Kidney (tissue), 14 donors: ENCODE results near the gene AFG1L. TPM values are rescaled to one million over a fixed set of nuclear protein-coding genes. Genes with fewer than 3 reads are reported as not detected.

ENCODE experiments used
- DNase-seq, 5 donors: peaks; one replicate each; pipeline ENCODE4 v3.0.0-alpha.2; 2013 to 2020
- FAIRE-seq: peaks from 2 replicates; lab custom pipeline; 2012; peaks lifted over from hg19 to GRCh38; lab: Jason Lieb, UNC
- H3K27ac ChIP-seq, 2 donors: one replicate each; pipeline ENCODE4 v1.7.0; 2013; ENCODE audit warnings: low read depth in 2 of 2, low read length in 2 of 2, inconsistent platforms in 1 of 2
- H3K27me3 ChIP-seq: one replicate; pipeline ENCODE4 v1.7.1; 2013; ENCODE audit warnings: low read length, inconsistent platforms; ENCODE audit not compliant: control insufficient read depth, insufficient read depth
- H3K36me3 ChIP-seq, 3 donors: one replicate each; pipeline versions ENCODE4 v1.7.0 to v1.7.1; 2013; ENCODE audit warnings: low read length in 3 of 3, control low read depth in 1 of 3, inconsistent platforms in 1 of 3; ENCODE audit not compliant: insufficient read depth in 3 of 3, control insufficient read depth in 2 of 3
- H3K4me1 ChIP-seq, 3 donors: one replicate each; pipeline versions ENCODE4 v1.7.0 to v1.7.1; 2013; ENCODE audit warnings: low read length in 3 of 3, inconsistent platforms in 1 of 3, low read depth in 1 of 3; ENCODE audit not compliant: control insufficient read depth in 2 of 3, insufficient read depth in 2 of 3
- H3K4me3 ChIP-seq, 3 donors: one replicate each; pipeline versions ENCODE4 v1.7.0 to v1.8.1; 2013; ENCODE audit warnings: low read length in 3 of 3, control low read depth in 1 of 3, inconsistent platforms in 1 of 3
- H3K9ac ChIP-seq, 3 donors: one replicate each; pipeline versions ENCODE4 v1.7.0 to v1.7.1; 2013; ENCODE audit warnings: low read length in 3 of 3, control low read depth in 1 of 3, inconsistent platforms in 1 of 3
- H3K9me3 ChIP-seq, 3 donors: one replicate each; pipeline versions ENCODE4 v1.7.0 to v1.7.1; 2013; ENCODE audit warnings: low read length in 3 of 3, control low read depth in 1 of 3, inconsistent platforms in 1 of 3; ENCODE audit not compliant: control insufficient read depth in 2 of 3, insufficient read depth in 1 of 3
- CTCF ChIP-seq: IDR thresholded peaks from 3 replicates; pipeline ENCODE4 v1.5.1; 2012; ENCODE audit warnings: mild to moderate bottlenecking, moderate library complexity, borderline replicate concordance; ENCODE audit not compliant: insufficient read depth; ENCODE audit errors: extremely low read depth
- intact Hi-C: fragments of 100-400 bp; cut with DNase I; formaldehyde crosslinking; loops from one replicate; pipeline ENCODE4 v1.11.1; 2022
- polyA plus RNA-seq: library from polyadenylated mRNA; stranded (reverse); fragments of 350-450 nt; fragmentation: Illumina TruSeq; extraction: RNeasy Lipid Tissue Mini Kit (QIAGEN cat#74804); gene quantifications from one replicate; pipeline ENCODE4 v1.2.3, GENCODE V29; 2014; ENCODE audit warnings: low read depth, low replicate concordance; ENCODE audit not compliant: insufficient read depth
- total RNA-seq: library from RNA; stranded (reverse); fragmentation: NEBNext Ultra II Directional; extraction: Animal tissue kit (Norgen Biotek cat#: 25700); gene quantifications from one replicate; pipeline ENCODE4 v1.2.1, GENCODE V29; 2021
- donor health status: control.
- donor health status: control.
- donor health status: control.
- donor health status: control.
- donor health status: control.
- donor health status: DM: yes; HTN: yes; CAD: no.
- donor health status: Normal renal cell carcinoma (clear cell type).

The AFG1L gene
- total and polyA plus RNA-seq, 2 donors from 2014 or later: 6.8 to 7.0 TPM

DNA sequence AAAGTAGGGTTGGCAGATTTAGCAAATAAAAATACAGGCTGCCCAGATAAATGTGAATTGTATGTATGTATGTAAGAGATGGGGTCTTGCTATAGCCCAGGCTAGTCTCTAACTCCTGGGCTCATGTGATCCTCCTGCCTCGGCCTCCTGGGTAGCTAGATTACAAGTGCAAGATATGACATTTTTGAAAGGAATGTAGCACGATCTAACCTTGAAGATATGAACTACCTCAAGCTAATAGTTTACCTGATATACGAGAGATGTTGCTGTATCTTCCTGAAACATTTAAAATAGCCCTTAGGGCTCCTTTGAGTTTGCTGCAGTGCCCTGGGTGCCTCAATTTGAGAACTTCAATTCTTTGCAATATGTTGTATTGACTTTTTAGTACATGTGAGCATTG is 42.1 kb downstream of the AFG1L start:
- DNase-seq (no peak), FAIRE-seq (no peak)
- no peak for TF ChIP-seq CTCF
- H3K4me1 ChIP-seq: no peaks in the 10 kb centered on the region
- no peaks in the 10 kb centered on the region for H3K27me3 ChIP-seq
- intact Hi-C loops: no loop called here
- no peak overlapping the region for H3K4me3 ChIP-seq
- no peak overlapping the region for H3K27ac ChIP-seq
- H3K36me3 ChIP-seq: no peaks in the 10 kb centered on the region
- no peaks in the 10 kb centered on the region for H3K9me3 ChIP-seq
- H3K9ac ChIP-seq: no peak overlapping the region

DNA sequence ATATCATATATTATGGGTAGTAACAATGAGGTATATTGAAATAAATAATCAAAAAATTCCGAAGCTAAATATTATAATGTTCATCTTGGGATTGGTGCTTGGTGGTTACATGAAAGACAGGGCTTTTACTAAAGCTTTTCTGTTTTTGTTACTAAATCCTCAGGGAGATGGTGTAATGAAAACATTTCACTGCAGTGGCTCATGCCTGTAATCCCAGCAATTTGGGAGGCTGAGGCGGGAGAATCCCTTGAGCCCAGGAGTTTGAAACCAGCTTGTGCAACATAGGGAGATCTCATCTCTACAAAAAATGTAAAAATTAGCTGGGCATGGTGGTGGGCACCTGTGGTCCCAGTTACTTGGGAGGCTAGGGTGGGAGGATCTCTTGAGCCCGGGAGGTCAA is 42.9 kb downstream of the AFG1L start:
- no peaks in the 10 kb centered on the region for H3K36me3 ChIP-seq
- no peak for TF ChIP-seq CTCF
- no peak for FAIRE-seq
- no peaks in the 10 kb centered on the region for H3K27me3 ChIP-seq
- no peak for DNase-seq
- H3K9me3 ChIP-seq: no peaks in the 10 kb centered on the region
- no peak overlapping the region for H3K27ac ChIP-seq
- H3K4me1 ChIP-seq: no peaks in the 10 kb centered on the region
- no peak overlapping the region for H3K4me3 ChIP-seq
- no peak overlapping the region for H3K9ac ChIP-seq
- intact Hi-C loops: no loop called here

DNA sequence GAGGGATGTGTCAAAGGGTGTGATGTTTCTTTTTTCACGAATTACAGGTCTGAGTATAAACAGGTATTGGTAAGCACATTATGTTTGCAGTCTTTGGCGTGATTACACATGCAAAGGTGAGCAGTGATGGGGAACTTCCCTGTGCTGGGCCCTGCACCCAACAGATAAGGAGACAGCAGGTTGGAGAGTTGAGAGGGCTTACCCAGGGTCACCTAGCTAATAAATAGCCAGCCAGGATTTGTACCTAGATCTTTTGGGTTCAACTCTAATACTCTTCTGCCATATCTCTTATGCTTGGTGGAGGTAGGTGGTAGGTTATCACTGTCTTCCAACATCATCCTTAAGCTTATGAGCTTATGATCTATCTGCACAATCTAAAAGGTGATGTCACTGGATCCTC is 46.5 kb downstream of the AFG1L start:
- no peak overlapping the region for H3K4me3 ChIP-seq
- H3K9ac ChIP-seq: no peak overlapping the region
- no peak for TF ChIP-seq CTCF
- no peak for DNase-seq
- intact Hi-C loops: no loop called here
- H3K4me1 ChIP-seq: no peaks in the 10 kb centered on the region
- no peaks in the 10 kb centered on the region for H3K9me3 ChIP-seq
- H3K27me3 ChIP-seq: no peaks in the 10 kb centered on the region
- no peak overlapping the region for H3K27ac ChIP-seq
- FAIRE-seq: no peak
- H3K36me3 ChIP-seq: no peaks in the 10 kb centered on the region

GRCh38 chr6:108343894-108344293 is 49.0 kb downstream of the AFG1L start:
- H3K9ac ChIP-seq: no peak overlapping the region
- no peaks in the 10 kb centered on the region for H3K36me3 ChIP-seq
- no peaks in the 10 kb centered on the region for H3K27me3 ChIP-seq
- DNase-seq (no peak), FAIRE-seq (no peak)
- no peak overlapping the region for H3K4me3 ChIP-seq
- no peaks in the 10 kb centered on the region for H3K4me1 ChIP-seq
- no peak for TF ChIP-seq CTCF
- intact Hi-C loops: no loop called here
- H3K27ac ChIP-seq: no peak overlapping the region
- H3K9me3 ChIP-seq: no peaks in the 10 kb centered on the region
